Measurements from ENCODE around the gene MSL3B.

- no peak for TF ChIP-seq CTCF (IDR thresholded peaks at IDR 0.05)
- TF ChIP-seq POLR2A (IDR thresholded peaks at IDR 0.05) = no peak
- no peak for TF ChIP-seq POLR2AphosphoS5 (IDR thresholded peaks at IDR 0.05)
Observed at GRCh38 chr2:233823731-233824121, 44.5 kb downstream of the MSL3B start.
